GM18511 (cell line): ENCODE results near the gene GSTO1.
A peak's percentile ranks its signal among the peaks of the same experiment; 100 is the strongest.

ENCODE experiments used
- ATAC-seq: cut with Tn5 transposase; IDR thresholded peaks from one replicate; pipeline ENCODE4 v1.9.1; 2021; ENCODE audit warnings: mild to moderate bottlenecking, moderate library complexity; ENCODE audit not compliant: unreplicated experiment

The GSTO1 gene

GRCh38 chr10:104301907-104302690, 47.4 kb downstream of the GSTO1 start:
- ATAC-seq, result no peak

GRCh38 chr10:104303594-104304355, 49.1 kb downstream of the GSTO1 start:
- ATAC-seq, result no peak

GRCh38 chr10:104304356-104304745, 49.7 kb downstream of the GSTO1 start:
- no peak for ATAC-seq

- no peak for ATAC-seq
Measured at GRCh38 chr10:104304927-104305326, 50.2 kb downstream of the GSTO1 start.

GRCh38 chr10:104306897-104307296, 52.2 kb downstream of the GSTO1 start:
- no peak for ATAC-seq

GRCh38 chr10:104307576-104308438, 53.1 kb downstream of the GSTO1 start:
- no peak for ATAC-seq

- ATAC-seq, result peak; percentile 83
Measured at GRCh38 chr10:104308439-104308903, 53.8 kb downstream of the GSTO1 start.

GRCh38 chr10:104309980-104310978, 55.6 kb downstream of the GSTO1 start:
- ATAC-seq, result no peak

- ATAC-seq, result no peak
Measured at GRCh38 chr10:104311184-104311720, 56.6 kb downstream of the GSTO1 start.

- no peak for ATAC-seq
Measured at GRCh38 chr10:104314591-104315485, 60.1 kb downstream of the GSTO1 start.

- no peak for ATAC-seq
Measured at GRCh38 chr10:104315486-104315921, 60.8 kb downstream of the GSTO1 start.

GRCh38 chr10:104316321-104317099, 61.8 kb downstream of the GSTO1 start:
- no peak for ATAC-seq
